ENCODE measurements around the gene CDK4.

- TF ChIP-seq, protein P1, sequence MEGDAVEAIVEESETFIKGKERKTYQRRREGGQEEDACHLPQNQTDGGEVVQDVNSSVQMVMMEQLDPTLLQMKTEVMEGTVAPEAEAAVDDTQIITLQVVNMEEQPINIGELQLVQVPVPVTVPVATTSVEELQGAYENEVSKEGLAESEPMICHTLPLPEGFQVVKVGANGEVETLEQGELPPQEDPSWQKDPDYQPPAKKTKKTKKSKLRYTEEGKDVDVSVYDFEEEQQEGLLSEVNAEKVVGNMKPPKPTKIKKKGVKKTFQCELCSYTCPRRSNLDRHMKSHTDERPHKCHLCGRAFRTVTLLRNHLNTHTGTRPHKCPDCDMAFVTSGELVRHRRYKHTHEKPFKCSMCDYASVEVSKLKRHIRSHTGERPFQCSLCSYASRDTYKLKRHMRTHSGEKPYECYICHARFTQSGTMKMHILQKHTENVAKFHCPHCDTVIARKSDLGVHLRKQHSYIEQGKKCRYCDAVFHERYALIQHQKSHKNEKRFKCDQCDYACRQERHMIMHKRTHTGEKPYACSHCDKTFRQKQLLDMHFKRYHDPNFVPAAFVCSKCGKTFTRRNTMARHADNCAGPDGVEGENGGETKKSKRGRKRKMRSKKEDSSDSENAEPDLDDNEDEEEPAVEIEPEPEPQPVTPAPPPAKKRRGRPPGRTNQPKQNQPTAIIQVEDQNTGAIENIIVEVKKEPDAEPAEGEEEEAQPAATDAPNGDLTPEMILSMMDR (IDR thresholded peaks at IDR 0.05), result no peak
- no peak for TF ChIP-seq POLR2A (IDR thresholded peaks at IDR 0.05)
Observed at GRCh38 chr12:57717846-57718640, 34.1 kb downstream of the CDK4 start.

All from tibial nerve (tissue), 3 donors.